OCI-LY3 (cell line): ENCODE data around the gene SFT2D3.
A peak's percentile ranks its signal among the peaks of the same experiment; 100 is the strongest.

Experiments
- H2AFZ ChIP-seq: fragments of 200-600, 300-600 bp; shearing (Covaris generic); 2 replicates; pipeline ENCODE4 v1.6.0; 2014; ENCODE audit warnings: antibody characterized with exemption, low read depth, low read length
- H3K27ac ChIP-seq: fragments of 200-600, 300-600 bp; sonication (generic); 2 replicates; pipeline ENCODE4 v1.5.1; 2014; ENCODE audit warnings: mild to moderate bottlenecking, low read length, moderate library complexity, mixed read lengths
- H3K27me3 ChIP-seq: fragments of 200-600, 300-600 bp; sonication (generic); 2 replicates; pipeline ENCODE4 v1.6.1; 2014; ENCODE audit warnings: low read depth, low read length, mixed read lengths
- H3K36me3 ChIP-seq: fragments of 200-600, 300-600 bp; sonication (generic); replicated peaks from 2 replicates; pipeline ENCODE3; 2014; ENCODE audit warnings: low read depth, low read length, mixed read lengths
- H3K4me1 ChIP-seq: fragments of 300-600, 200-600 bp; sonication (generic); 2 replicates; pipeline ENCODE4 v1.6.1; 2014; ENCODE audit warnings: low read length, mixed read lengths
- H3K4me2 ChIP-seq: fragments of 200-600, 300-600 bp; sonication (generic); 2 replicates; pipeline ENCODE4 v1.6.1; 2014; ENCODE audit warnings: low read length, mixed read lengths
- H3K4me3 ChIP-seq: fragments of 300-600, 200-600 bp; sonication (generic); 2 replicates; pipeline ENCODE4 v1.5.1; 2014; ENCODE audit warnings: antibody characterized with exemption, mild to moderate bottlenecking, low read length, moderate library complexity
- H3K79me2 ChIP-seq: fragments of 300-600, 200-600 bp; shearing (Covaris generic); 2 replicates; pipeline ENCODE4 v1.6.1; 2014; ENCODE audit warnings: mild to moderate bottlenecking, low read length, mixed read lengths
- H3K9ac ChIP-seq: fragments of 300-600, 200-600 bp; shearing (Covaris generic); 2 replicates; pipeline ENCODE4 v1.6.0; 2014; ENCODE audit warnings: mild to moderate bottlenecking, low read length, moderate library complexity
- H3K9me3 ChIP-seq: fragments of 200-600, 300-600 bp; shearing (Covaris generic); 2 replicates; pipeline ENCODE4 v1.6.1; 2014; ENCODE audit warnings: low read length, mixed read lengths; ENCODE audit not compliant: insufficient read depth
- H4K20me1 ChIP-seq: fragments of 200-600, 300-600 bp; sonication (generic); 2 replicates; pipeline ENCODE4 v1.6.1; 2016; ENCODE audit warnings: low read length, mixed read lengths; ENCODE audit not compliant: insufficient read depth
- EZH2phosphoT487 ChIP-seq: fragments of 200-600 bp; shearing (Covaris generic); IDR thresholded peaks from 2 replicates; pipeline ENCODE4 v1.6.1; 2018; ENCODE audit warnings: antibody characterized with exemption, mixed run types, low read depth
- TF ChIP-seq, protein P1 (sequence below): fragments of 200-600, 300-600 bp; sonication (generic); IDR thresholded peaks from 2 replicates; pipeline ENCODE4 v1.5.1; 2014; ENCODE audit warnings: antibody characterized with exemption, low read length, low read depth

SFT2D3 gene

DNA sequence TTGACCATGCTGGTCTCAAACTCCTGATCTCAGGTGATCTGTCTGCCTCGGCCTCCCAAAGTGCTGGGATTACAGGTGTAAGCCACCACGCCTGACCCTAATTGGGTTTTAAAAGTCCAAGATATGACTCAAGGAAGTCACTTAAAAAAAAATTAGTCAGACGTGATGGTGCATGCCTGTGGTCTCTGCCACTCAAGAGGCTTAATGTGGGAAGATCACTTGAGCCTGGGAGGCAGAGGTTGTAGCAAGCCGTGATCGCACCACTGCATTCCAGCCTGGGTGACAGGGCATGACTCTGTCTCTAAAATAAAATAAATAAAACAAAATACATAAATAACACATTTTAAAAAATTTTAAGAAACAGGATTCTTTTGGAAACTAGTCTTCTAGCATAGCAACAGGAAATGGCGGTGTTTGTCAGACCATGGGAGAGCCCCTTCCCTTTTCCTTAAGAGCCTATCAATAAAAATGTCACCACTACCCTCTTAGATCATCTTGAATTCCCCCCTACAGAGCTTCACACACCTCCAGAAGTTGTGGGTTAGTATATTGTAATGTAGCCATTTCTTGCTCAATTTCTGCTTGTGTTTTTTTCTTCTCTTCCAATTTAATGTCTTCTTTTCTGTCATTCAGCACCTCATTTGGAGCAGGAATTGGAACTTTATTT lies 20.1 kb downstream of the SFT2D3 start:
- Histone ChIP-seq H3K27ac (no peak overlapping the region), H3K27me3 (no peaks in the 10 kb centered on the region), H4K20me1 (no peaks in the 10 kb centered on the region; the same call in 1 of the 2 replicates), H3K4me3 (no peak overlapping the region), H3K9me3 (no peaks in the 10 kb centered on the region), H2AFZ (no peak overlapping the region), H3K4me2 (no peak overlapping the region), H3K9ac (no peak overlapping the region), H3K36me3 (peaks cover 67% of the 10 kb centered on the region), H3K4me1 (peaks cover 7% of the 10 kb centered on the region), H3K79me2 (no peaks in the 10 kb centered on the region)
- TF ChIP-seq, protein P1, sequence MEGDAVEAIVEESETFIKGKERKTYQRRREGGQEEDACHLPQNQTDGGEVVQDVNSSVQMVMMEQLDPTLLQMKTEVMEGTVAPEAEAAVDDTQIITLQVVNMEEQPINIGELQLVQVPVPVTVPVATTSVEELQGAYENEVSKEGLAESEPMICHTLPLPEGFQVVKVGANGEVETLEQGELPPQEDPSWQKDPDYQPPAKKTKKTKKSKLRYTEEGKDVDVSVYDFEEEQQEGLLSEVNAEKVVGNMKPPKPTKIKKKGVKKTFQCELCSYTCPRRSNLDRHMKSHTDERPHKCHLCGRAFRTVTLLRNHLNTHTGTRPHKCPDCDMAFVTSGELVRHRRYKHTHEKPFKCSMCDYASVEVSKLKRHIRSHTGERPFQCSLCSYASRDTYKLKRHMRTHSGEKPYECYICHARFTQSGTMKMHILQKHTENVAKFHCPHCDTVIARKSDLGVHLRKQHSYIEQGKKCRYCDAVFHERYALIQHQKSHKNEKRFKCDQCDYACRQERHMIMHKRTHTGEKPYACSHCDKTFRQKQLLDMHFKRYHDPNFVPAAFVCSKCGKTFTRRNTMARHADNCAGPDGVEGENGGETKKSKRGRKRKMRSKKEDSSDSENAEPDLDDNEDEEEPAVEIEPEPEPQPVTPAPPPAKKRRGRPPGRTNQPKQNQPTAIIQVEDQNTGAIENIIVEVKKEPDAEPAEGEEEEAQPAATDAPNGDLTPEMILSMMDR = no peak
- no peak for TF ChIP-seq EZH2phosphoT487

GRCh38 chr2:127721978-127722355 lies 20.7 kb downstream of the SFT2D3 start:
- Histone ChIP-seq H2AFZ (no peak overlapping the region), H4K20me1 (no peaks in the 10 kb centered on the region; the same call in 1 of the 2 replicates), H3K4me1 (peaks cover 10% of the 10 kb centered on the region), H3K9ac (no peak overlapping the region), H3K79me2 (no peaks in the 10 kb centered on the region), H3K4me3 (no peak overlapping the region), H3K27me3 (no peaks in the 10 kb centered on the region), H3K9me3 (no peaks in the 10 kb centered on the region), H3K36me3 (peaks cover 65% of the 10 kb centered on the region), H3K27ac (no peak overlapping the region), H3K4me2 (no peak overlapping the region)
- no peak for TF ChIP-seq EZH2phosphoT487
- TF ChIP-seq, protein P1 = no peak

DNA sequence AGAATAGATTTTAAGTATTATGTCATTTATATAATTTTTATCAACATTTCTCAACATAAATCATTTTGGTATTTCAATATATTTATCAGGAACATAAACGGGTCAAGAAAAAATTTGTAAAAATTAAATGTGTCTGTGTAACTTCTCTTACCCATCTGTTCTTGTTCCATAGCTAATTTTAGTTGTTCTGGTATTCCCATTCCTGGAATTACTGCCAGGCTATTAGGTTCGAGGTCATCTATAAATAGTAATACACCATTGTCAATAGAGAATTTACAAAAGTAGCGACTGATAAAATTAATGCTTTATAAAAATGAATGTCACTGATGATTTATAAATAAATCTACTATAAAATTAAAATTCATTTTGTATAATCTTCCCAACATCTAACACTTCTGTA lies 21.5 kb downstream of the SFT2D3 start:
- no peaks in the 10 kb centered on the region for H3K9me3 ChIP-seq
- H2AFZ ChIP-seq = no peak overlapping the region
- no peak for TF ChIP-seq EZH2phosphoT487
- TF ChIP-seq, protein P1 = no peak
- H3K9ac ChIP-seq = no peak overlapping the region
- H3K4me1 ChIP-seq = peaks cover 10% of the 10 kb centered on the region
- no peak overlapping the region for H3K4me2 ChIP-seq
- H3K27me3 ChIP-seq = no peaks in the 10 kb centered on the region
- H3K36me3 ChIP-seq = peaks cover 60% of the 10 kb centered on the region
- no peaks in the 10 kb centered on the region for H3K79me2 ChIP-seq
- H4K20me1 ChIP-seq = no peaks in the 10 kb centered on the region; the same call in 1 of the 2 replicates
- H3K4me3 ChIP-seq = no peak overlapping the region
- H3K27ac ChIP-seq = no peak overlapping the region

GRCh38 chr2:127726158-127726880 lies 25.0 kb downstream of the SFT2D3 start:
- Histone ChIP-seq H3K9ac (no peak overlapping the region), H3K4me2 (peak overlapping the region; percentile 4; the same call in 1 of the 2 replicates), H3K4me1 (peaks cover 10% of the 10 kb centered on the region), H3K36me3 (peaks cover 34% of the 10 kb centered on the region), H3K4me3 (no peak overlapping the region), H4K20me1 (no peaks in the 10 kb centered on the region; the same call in 1 of the 2 replicates), H2AFZ (no peak overlapping the region), H3K27ac (peak overlapping the region; percentile 10; the same call in 1 of the 2 replicates), H3K27me3 (no peaks in the 10 kb centered on the region), H3K79me2 (no peaks in the 10 kb centered on the region), H3K9me3 (no peaks in the 10 kb centered on the region)
- TF ChIP-seq, protein P1 = no peak
- TF ChIP-seq EZH2phosphoT487 = no peak
